H1 (cell line): ENCODE data around the gene UBE2O. TPM values are rescaled to one million over a fixed set of nuclear protein-coding genes. Genes with fewer than 3 reads are reported as not detected.

Experiments used
- CTCF ChIA-PET: fragments of 300-600 bp; sonication (Branson Sonifier 250); formaldehyde crosslinking; loops from one replicate; lab custom pipeline; 2021; ENCODE audit not compliant: partially characterized antibody; lab: Charles Lee
- POLR2A ChIA-PET: fragments of 300-600 bp; sonication (Branson Sonifier 250); formaldehyde crosslinking; loops from one replicate; lab custom pipeline; 2021; ENCODE audit warnings: inconsistent platforms; ENCODE audit not compliant: partially characterized antibody; lab: Charles Lee
- DNase-seq, 2 experiments: peaks; one replicate each; pipeline versions ENCODE4 v3.0.0 to v3.0.0-alpha.2; 2010 to 2022; ENCODE audit warnings: low spot score in 2 of 2, low read depth in 1 of 2, mixed read lengths in 1 of 2
- FAIRE-seq: peaks from 2 replicates; lab custom pipeline; 2011; peaks lifted over from hg19 to GRCh38; lab: Jason Lieb, UNC
- H2AFZ ChIP-seq: 2 replicates; pipeline ENCODE4 v1.8.1; 2012; ENCODE audit warnings: low read length, inconsistent platforms
- H2AK5ac ChIP-seq: 2 replicates; pipeline ENCODE4 v1.6.1; 2013; ENCODE audit warnings: low read depth, low read length
- H2BK120ac ChIP-seq: replicated peaks from 2 replicates; pipeline ENCODE3; 2013; ENCODE audit warnings: low read depth, low read length, inconsistent platforms
- H2BK12ac ChIP-seq: 2 replicates; pipeline ENCODE4 v1.6.1; 2013; ENCODE audit warnings: low read depth, low read length
- H2BK15ac ChIP-seq: 2 replicates; pipeline ENCODE4 v1.6.1; 2013; ENCODE audit warnings: low read length
- H2BK20ac ChIP-seq: 2 replicates; pipeline ENCODE4 v1.6.1; 2013; ENCODE audit warnings: low read length
- H2BK5ac ChIP-seq: 2 replicates; pipeline ENCODE4 v1.6.1; 2013; ENCODE audit warnings: low read depth, low read length
- H3K14ac ChIP-seq: 2 replicates; pipeline ENCODE4 v1.6.1; 2013; ENCODE audit warnings: inconsistent platforms; ENCODE audit not compliant: insufficient read length
- H3K18ac ChIP-seq: 2 replicates; pipeline ENCODE4 v1.6.1; 2013; ENCODE audit warnings: low read length; ENCODE audit errors: extremely low read depth
- H3K23ac ChIP-seq: 2 replicates; pipeline ENCODE4 v1.6.1; 2013; ENCODE audit warnings: inconsistent platforms; ENCODE audit not compliant: insufficient read length
- H3K23me2 ChIP-seq: 2 replicates; pipeline ENCODE4 v1.6.1; 2013; ENCODE audit warnings: low read depth, low read length
- H3K27ac ChIP-seq: 2 replicates; pipeline ENCODE4 v1.6.1; 2011; ENCODE audit warnings: low read depth, low read length, inconsistent platforms
- H3K27me3 ChIP-seq, 4 experiments: replicated peaks in 1 of 4; 1 replicate in 1 of 4; 2 replicates in 3 of 4; pipeline versions ENCODE4 v1.6.1 to v1.8.1; 2011 to 2013; ENCODE audit warnings: low read length in 3 of 4, mild to moderate bottlenecking in 3 of 4, inconsistent platforms in 2 of 4, mixed read lengths in 2 of 4, moderate library complexity in 1 of 4; ENCODE audit not compliant: control insufficient read depth in 3 of 4, insufficient read depth in 3 of 4; ENCODE audit errors: extremely low read depth in 1 of 4
- H3K36me3 ChIP-seq, 4 experiments: 2 replicates each; pipeline versions ENCODE4 v1.6.1 to v1.8.1; 2011 to 2013; ENCODE audit warnings: mild to moderate bottlenecking in 4 of 4, low read length in 3 of 4, moderate library complexity in 2 of 4, control low read depth in 1 of 4, inconsistent platforms in 1 of 4; ENCODE audit not compliant: insufficient read depth in 4 of 4, control insufficient read depth in 2 of 4
- H3K4ac ChIP-seq: replicated peaks from 2 replicates; pipeline ENCODE3; 2013; ENCODE audit warnings: low read length, low read depth, mixed read lengths, inconsistent platforms; ENCODE audit not compliant: insufficient read length
- H3K4me1 ChIP-seq, 4 experiments: replicated peaks in 1 of 4; 1 replicate in 1 of 4; 2 replicates in 3 of 4; pipeline versions ENCODE4 v1.6.1 to v1.8.1; 2011 to 2013; ENCODE audit warnings: low read length in 3 of 4, inconsistent platforms in 2 of 4, mixed read lengths in 1 of 4; ENCODE audit not compliant: insufficient read depth in 4 of 4, control insufficient read depth in 3 of 4
- H3K4me2 ChIP-seq, 2 experiments: 2 replicates each; pipeline versions ENCODE4 v1.6.1 to v1.8.1; 2011 to 2013; ENCODE audit warnings: low read depth in 2 of 2, low read length in 2 of 2, control low read depth in 1 of 2, inconsistent platforms in 1 of 2, mild to moderate bottlenecking in 1 of 2; ENCODE audit not compliant: insufficient read depth in 1 of 2
- H3K4me3 ChIP-seq, 4 experiments: fragments of 200-600, 300-600 bp in 1 of 4; sonication (generic), shearing (Covaris generic), sonication (Bioruptor Twin) in 1 of 4; 2 replicates each; pipeline versions ENCODE4 v1.5.1 to v1.8.1; 2011 to 2016; ENCODE audit warnings: low read length in 4 of 4, low read depth in 3 of 4, control low read depth in 2 of 4, inconsistent platforms in 2 of 4, mild to moderate bottlenecking in 2 of 4, mixed read lengths in 1 of 4, moderate library complexity in 1 of 4; ENCODE audit not compliant: insufficient read depth in 2 of 4; ENCODE audit errors: extremely low read depth in 1 of 4
- H3K56ac ChIP-seq: replicated peaks from 2 replicates; pipeline ENCODE3; 2013; ENCODE audit warnings: low read depth, mild to moderate bottlenecking, mixed read lengths, low read length, inconsistent platforms; ENCODE audit not compliant: insufficient read length
- H3K79me1 ChIP-seq: 2 replicates; pipeline ENCODE4 v1.6.1; 2013; ENCODE audit warnings: low read depth, low read length, control low read depth
- H3K79me2 ChIP-seq, 2 experiments: 2 replicates each; pipeline versions ENCODE4 v1.6.1 to v1.8.1; 2012 to 2013; ENCODE audit warnings: low read length in 2 of 2, mild to moderate bottlenecking in 2 of 2, inconsistent platforms in 1 of 2; ENCODE audit not compliant: insufficient read depth in 2 of 2, control insufficient read depth in 1 of 2
- H3K9ac ChIP-seq, 4 experiments: replicated peaks in 1 of 4; 1 replicate in 1 of 4; 2 replicates in 3 of 4; pipeline versions ENCODE4 v1.6.1 to v1.8.1; 2011 to 2013; ENCODE audit warnings: low read depth in 3 of 4, low read length in 3 of 4, control low read depth in 2 of 4, mild to moderate bottlenecking in 2 of 4, moderate library complexity in 2 of 4, inconsistent platforms in 1 of 4; ENCODE audit errors: extremely low read depth in 1 of 4
- H3K9me3 ChIP-seq, 2 experiments: 2 replicates each; pipeline versions ENCODE4 v1.6.1 to v1.8.1; 2012 to 2013; ENCODE audit warnings: mild to moderate bottlenecking in 2 of 2, moderate library complexity in 2 of 2, control low read depth in 1 of 2, inconsistent platforms in 1 of 2, low read depth in 1 of 2, low read length in 1 of 2, mixed read lengths in 1 of 2; ENCODE audit not compliant: insufficient read depth in 2 of 2
- H4K20me1 ChIP-seq, 2 experiments: replicated peaks in 1 of 2; 2 replicates each; pipeline versions ENCODE3 to v1.8.1; 2011 to 2013; ENCODE audit warnings: inconsistent platforms in 2 of 2, low read length in 2 of 2, mild to moderate bottlenecking in 1 of 2; ENCODE audit not compliant: insufficient read depth in 2 of 2, control insufficient read depth in 1 of 2
- H4K5ac ChIP-seq: 2 replicates; pipeline ENCODE4 v1.6.1; 2013; ENCODE audit warnings: low read length, low read depth, mixed read lengths, inconsistent platforms; ENCODE audit not compliant: insufficient read length
- H4K8ac ChIP-seq: 2 replicates; pipeline ENCODE4 v1.8.0; 2013; ENCODE audit warnings: mild to moderate bottlenecking, moderate library complexity, low read length, inconsistent platforms; ENCODE audit not compliant: insufficient read depth; ENCODE audit errors: extremely low read depth
- H4K91ac ChIP-seq: replicated peaks from 2 replicates; pipeline ENCODE3; 2013; ENCODE audit warnings: low read length, mixed read lengths, inconsistent platforms; ENCODE audit not compliant: insufficient read length
- ASH2L ChIP-seq: fragments of 200-600, 300-600 bp; sonication (generic); IDR thresholded peaks from one replicate; pipeline ENCODE4 v1.7.1; 2017; ENCODE audit warnings: low read length
- BRCA1 ChIP-seq: IDR thresholded peaks from 2 replicates; pipeline ENCODE4 v1.6.1; 2012; ENCODE audit warnings: low read depth, low read length, improper control_type of control experiment
- CBX5 ChIP-seq: fragments of 300-800, 300-1000 bp; sonication (generic); IDR thresholded peaks from 2 replicates; pipeline ENCODE4 v1.7.1; 2016; ENCODE audit warnings: antibody characterized with exemption, low read length, low read depth
- FOSL1 ChIP-seq: IDR thresholded peaks from 2 replicates; pipeline ENCODE4 v1.6.1; 2011; ENCODE audit warnings: mild to moderate bottlenecking, low read depth, low read length, moderate library complexity; ENCODE audit not compliant: insufficient read depth
- KDM1A ChIP-seq: fragments of 200-600, 300-600 bp; sonication (generic); IDR thresholded peaks from 2 replicates; pipeline ENCODE4 v1.7.1; 2016; ENCODE audit warnings: mild to moderate bottlenecking, low read length, borderline replicate concordance
- NANOG ChIP-seq: IDR thresholded peaks from 2 replicates; pipeline ENCODE4 v1.6.1; 2011; ENCODE audit warnings: low read length, low read depth, mild to moderate bottlenecking, inconsistent platforms; ENCODE audit not compliant: insufficient read depth, poor library complexity, severe bottlenecking
- PHF8 ChIP-seq: fragments of 200-600 bp; sonication (generic); conservative IDR thresholded peaks from 2 replicates; pipeline ENCODE4 v1.7.1; 2012; ENCODE audit warnings: low read depth, mild to moderate bottlenecking, inconsistent platforms, low read length, moderate library complexity
- SAP30 ChIP-seq: fragments of 300-600 bp; sonication (generic); IDR thresholded peaks from 2 replicates; pipeline ENCODE4 v1.7.1; 2012; ENCODE audit warnings: low read length, moderate library complexity, mild to moderate bottlenecking, inconsistent platforms; ENCODE audit not compliant: insufficient read depth, insufficient replicate concordance
- SIN3A ChIP-seq, 2 experiments: IDR thresholded peaks in 1 of 2; conservative IDR thresholded peaks in 1 of 2; 2 replicates each; pipeline ENCODE4 v1.6.1; 2011 to 2012; ENCODE audit warnings: low read length in 2 of 2, improper control_type of control experiment in 1 of 2, low read depth in 1 of 2, mild to moderate bottlenecking in 1 of 2
- SIX5 ChIP-seq: IDR thresholded peaks from 2 replicates; pipeline ENCODE4 v1.6.1; 2011; ENCODE audit warnings: mild to moderate bottlenecking, low read depth, low read length
- whole genome bisulfite sequencing, 2 experiments: shearing (Covaris generic) in 1 of 2; methylation state at CpG; one replicate each; pipeline versions ENCODE4 v1.1.6 to v1.1.7; 2013 to 2015; ENCODE audit warnings: low lambda C conversion rate in 2 of 2, mixed read lengths in 2 of 2, inconsistent platforms in 1 of 2, low coverage in 1 of 2, missing lambda C conversion rate in 1 of 2; ENCODE audit not compliant: insufficient replicate concordance in 2 of 2, insufficient coverage in 1 of 2, insufficient read length in 1 of 2; ENCODE audit errors: extremely low coverage in 1 of 2, missing lambda C conversion rate in 1 of 2; 5-methylcytosine and 5-hydroxymethylcytosine counted together
- polyA plus RNA-seq, 7 experiments: library from polyadenylated mRNA; depleted of rRNA in 3 of 7; stranded (reverse) in 5 of 7; unstranded in 2 of 7; fragments of >200 nt in 5 of 7; fragments of 200-250 nt in 2 of 7; gene quantifications; 1 replicate in 5 of 7; 2 replicates in 1 of 7; 4 replicates in 1 of 7; pipeline versions ENCODE4 v1.2.1 to v1.2.3, GENCODE V29; 2011 to 2013; ENCODE audit warnings: missing spikeins in 2 of 7, mixed read lengths in 2 of 7
- total RNA-seq: library from RNA; stranded (reverse); fragmentation: NEBNext Ultra II Directional; extraction: Animal tissue kit (Norgen Biotek cat#: 25700); gene quantifications from 2 replicates; pipeline ENCODE4 v1.2.1, GENCODE V29; 2021

Gene UBE2O
- total and polyA plus RNA-seq, 2 of the 8 experiments (the other 6 are each of a cell fraction or from before 2014, with no cell fraction given) = 24.4 to 63.0 TPM

DNA sequence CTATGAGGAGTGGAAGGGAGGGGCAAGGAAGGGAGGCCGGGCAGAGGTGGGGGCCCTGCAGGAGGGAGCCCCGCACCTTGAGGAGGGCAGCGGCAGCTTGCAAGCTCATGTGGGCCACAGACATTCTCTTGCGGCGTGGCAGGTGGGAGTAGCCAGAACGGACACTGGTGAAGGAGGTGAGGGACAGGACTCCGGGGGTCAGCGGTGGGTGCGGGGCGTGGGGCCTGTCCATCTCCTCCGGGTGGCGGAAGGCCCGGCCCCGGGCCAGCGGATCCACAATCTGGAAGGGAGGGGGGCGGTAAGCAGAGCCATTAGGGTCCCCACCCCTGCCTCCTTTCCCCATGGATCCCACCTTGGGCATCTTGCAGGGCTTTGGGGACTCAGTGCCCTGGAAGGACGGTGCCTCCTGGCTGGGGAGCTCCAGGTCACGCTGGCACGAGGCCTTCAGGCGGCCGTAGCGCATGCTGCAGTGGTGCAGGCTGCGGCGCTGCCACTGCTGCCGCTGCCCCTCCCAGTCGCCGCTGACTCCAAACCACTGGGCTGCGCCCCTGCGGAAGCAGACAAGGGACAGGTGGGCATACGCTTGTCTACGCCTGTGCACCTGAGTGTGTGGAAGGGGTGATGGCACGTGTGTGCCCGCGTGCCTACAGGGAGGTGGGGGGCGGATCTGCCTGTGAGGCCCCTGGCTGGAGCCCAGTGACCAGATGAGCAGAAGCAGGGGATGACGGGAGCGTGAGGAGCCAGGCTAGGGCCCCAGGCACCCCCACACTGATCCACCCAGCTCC, 26.0 kb upstream of the UBE2O start:
- POLR2A ChIA-PET = interaction anchor here (1.8 to 3.4 kb wide), 2 partner anchors 12 kb away, joined by 4 to 11 read pairs; partner anchors contain the start of gene AANAT
- TF ChIP-seq NANOG (no peak), ASH2L (no peak), PHF8 (no peak), SIN3A (conservative IDR thresholded peaks at IDR 0.05 in 1 of 2, IDR thresholded peaks at IDR 0.05 in 1 of 2; ENCODE audit: low read depth in 1 of 2, low read length in 2 of 2) (no peak), SIX5 (no peak), KDM1A (no peak), BRCA1 (no peak), FOSL1 (no peak), CBX5 (no peak), SAP30 (no peak)
- H2BK15ac ChIP-seq = no peak overlapping the region
- H3K56ac ChIP-seq = no peak overlapping the region
- H3K18ac ChIP-seq = no peak overlapping the region
- H2BK20ac ChIP-seq = no peak overlapping the region
- H4K20me1 ChIP-seq = peaks cover 0 to 5% of the 10 kb centered on the region in 2 experiments
- H3K4me1 ChIP-seq = no peaks in the 10 kb centered on the region
- H2BK120ac ChIP-seq = no peak overlapping the region
- no peak for DNase-seq
- H3K79me2 ChIP-seq = no peaks in the 10 kb centered on the region
- no peak overlapping the region for H4K5ac ChIP-seq
- 88% methylated on average over 37 of the region's 37 CpGs; no CpG with 5 or more reads in 1 of the 2 experiments for WGBS, 2 experiments
- no peak overlapping the region for H2BK5ac ChIP-seq
- H2AFZ ChIP-seq = no peak overlapping the region
- no peak overlapping the region for H4K91ac ChIP-seq
- no peak for FAIRE-seq
- H3K79me1 ChIP-seq = no peaks in the 10 kb centered on the region
- no peak overlapping the region for H3K4me2 ChIP-seq
- H3K36me3 ChIP-seq = peaks cover 0 to 2% (median 1%) of the 10 kb centered on the region in 4 experiments; a peak in 1 of 8 replicates
- H3K4ac ChIP-seq = no peak overlapping the region
- no peak overlapping the region for H4K8ac ChIP-seq
- H3K23me2 ChIP-seq = no peaks in the 10 kb centered on the region
- H3K27me3 ChIP-seq = no peaks in the 10 kb centered on the region
- no peak overlapping the region for H2BK12ac ChIP-seq
- no peak overlapping the region for H3K9ac ChIP-seq
- no peak overlapping the region for H3K27ac ChIP-seq
- CTCF ChIA-PET = interaction anchor here (0.7 to 11.0 kb wide), 8 partner anchors 9 to 81 kb away, joined by 3 to 192 read pairs (median 7); partner anchors contain the start of genes AANAT and RHBDF2
- H2AK5ac ChIP-seq = no peak overlapping the region
- no peaks in the 10 kb centered on the region for H3K9me3 ChIP-seq
- no peak overlapping the region for H3K14ac ChIP-seq
- H3K23ac ChIP-seq = no peak overlapping the region
- no peak overlapping the region for H3K4me3 ChIP-seq
